ENCODE results near the gene FHOD3. TPM values are rescaled to one million over a fixed set of nuclear protein-coding genes. Genes with fewer than 3 reads are reported as not detected.

FHOD3 gene
- total RNA-seq, 1 experiment from 2014 or later = 22.7 TPM

DNA sequence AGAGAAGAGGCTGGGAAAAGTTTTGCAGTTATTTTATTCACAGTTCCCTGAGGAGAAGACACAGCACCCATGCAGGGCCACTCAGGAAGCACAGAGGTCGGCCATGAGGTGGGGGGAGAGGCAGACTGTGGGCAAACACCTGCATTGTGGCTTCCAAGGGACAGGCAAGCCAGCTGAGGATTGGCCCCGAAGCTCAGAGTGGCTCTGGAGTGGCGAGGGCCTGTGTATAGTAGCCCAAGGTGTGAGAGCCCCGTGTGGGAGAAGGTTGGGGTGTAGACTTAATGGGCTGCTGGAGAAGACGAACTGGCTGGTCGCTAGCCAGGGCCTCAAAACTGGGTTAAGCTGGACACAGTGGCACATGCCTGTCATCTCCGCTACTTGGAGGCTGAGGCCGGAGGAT, 218.7 kb downstream of the FHOD3 start:
- no peak for ATAC-seq
- in situ Hi-C loops (cut with HindIII; ENCODE audit: low pct_unique_long_range_greater_than_20kb, low sequenced_read_pairs) = no loop called here

DNA sequence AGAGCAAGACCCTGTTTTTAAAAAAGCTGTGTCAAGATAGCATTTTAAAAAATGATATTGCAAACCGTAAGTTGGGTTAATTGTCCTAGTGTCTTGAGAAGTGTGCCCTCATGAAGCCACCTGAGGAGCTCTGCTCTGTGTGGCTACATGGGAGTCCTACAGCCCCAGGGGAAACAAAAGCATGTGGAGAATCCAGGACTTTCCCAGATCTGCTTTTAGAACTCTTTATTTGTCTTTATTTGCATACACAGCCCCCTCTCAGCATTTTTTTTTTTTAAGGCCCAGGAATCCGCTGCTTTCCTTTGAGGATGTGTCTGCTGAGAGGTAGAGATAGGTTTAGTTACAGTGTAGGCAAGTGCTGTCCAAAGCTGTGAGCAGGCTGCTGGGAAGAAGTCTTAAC, 219.2 kb downstream of the FHOD3 start:
- CTCF ChIA-PET = no interaction called here
- no peak for TF ChIP-seq POLR2AphosphoS5 (IDR thresholded peaks at IDR 0.05; ENCODE audit: low read depth, low read length)
- no peak for TF ChIP-seq SIN3A (IDR thresholded peaks at IDR 0.05; ENCODE audit: borderline replicate concordance, insufficient read depth, low read depth, low read length)
- no peak for TF ChIP-seq CTCF (IDR thresholded peaks at IDR 0.05)
- no peak for TF ChIP-seq TCF7L2 (IDR thresholded peaks at IDR 0.05; ENCODE audit: low read depth, low read length)
- no peak for TF ChIP-seq REST (IDR thresholded peaks at IDR 0.05; ENCODE audit: insufficient read depth in 1 of 2, low read depth in 2 of 2, low read length in 1 of 2)
- POLR2A ChIA-PET = no interaction called here
- peaks cover 4% of the 10 kb centered on the region for H3K4me1 ChIP-seq (ENCODE audit: control insufficient read depth, insufficient read depth, low read length)
- in situ Hi-C loops (cut with HindIII; ENCODE audit: low pct_unique_long_range_greater_than_20kb, low sequenced_read_pairs) (no loop called here), intact Hi-C loops (cut with micrococcal nuclease; ENCODE audit: unreplicated experiment) (no loop called here)
- no peaks in the 10 kb centered on the region for H3K36me3 ChIP-seq (ENCODE audit: control insufficient read depth, insufficient read depth, low read length)
- DNase-seq (ENCODE audit: low read depth, low spot score) (no peak), ATAC-seq (no peak)
- no peaks in the 10 kb centered on the region for H3K9me3 ChIP-seq (ENCODE audit: control insufficient read depth, insufficient read depth, low read depth, low read length)
- no TSS peak for BruUV-seq (replicated peaks)
- no peaks in the 10 kb centered on the region for H3K27me3 ChIP-seq (ENCODE audit: control insufficient read depth, insufficient read depth, low read length)
- H3K27ac ChIP-seq (ENCODE audit: low read length) = peak overlapping the region; percentile 39; the same call in 1 of the 2 replicates
- no peak overlapping the region for H3K4me3 ChIP-seq (ENCODE audit: low read depth in 2 of 2, low read length in 2 of 2)

More for the DNA sequence above, 218.7 kb downstream of the FHOD3 start:
- TF ChIP-seq CTCF (IDR thresholded peaks at IDR 0.05) = no peak
- no peak for TF ChIP-seq POLR2AphosphoS5 (IDR thresholded peaks at IDR 0.05; ENCODE audit: low read depth, low read length)
- TF ChIP-seq SIN3A (IDR thresholded peaks at IDR 0.05; ENCODE audit: borderline replicate concordance, insufficient read depth, low read depth, low read length) = no peak
- TF ChIP-seq TCF7L2 (IDR thresholded peaks at IDR 0.05; ENCODE audit: low read depth, low read length) = no peak
- no peak for TF ChIP-seq REST (IDR thresholded peaks at IDR 0.05; ENCODE audit: insufficient read depth in 1 of 2, low read depth in 2 of 2, low read length in 1 of 2)
- H3K4me1 ChIP-seq (ENCODE audit: control insufficient read depth, insufficient read depth, low read length) = peaks cover 9% of the 10 kb centered on the region
- no TSS peak for BruUV-seq (replicated peaks)
- no peak overlapping the region for H3K27ac ChIP-seq (ENCODE audit: low read length)
- intact Hi-C loops (cut with micrococcal nuclease; ENCODE audit: unreplicated experiment) = no loop called here
- no peaks in the 10 kb centered on the region for H3K36me3 ChIP-seq (ENCODE audit: control insufficient read depth, insufficient read depth, low read length)
- H3K27me3 ChIP-seq (ENCODE audit: control insufficient read depth, insufficient read depth, low read length) = no peaks in the 10 kb centered on the region
- no peaks in the 10 kb centered on the region for H3K9me3 ChIP-seq (ENCODE audit: control insufficient read depth, insufficient read depth, low read depth, low read length)
- POLR2A ChIA-PET = no interaction called here
- no peak for DNase-seq (ENCODE audit: low read depth, low spot score)
- no peak overlapping the region for H3K4me3 ChIP-seq (ENCODE audit: low read depth in 2 of 2, low read length in 2 of 2)
- CTCF ChIA-PET = no interaction called here

All from Panc1 (cell line).